Peyer's patch (tissue), 4 donors: ENCODE results near the gene SORL1.

ENCODE experiments used
- POLR2A ChIP-seq, 2 donors: fragments of 450-650 bp; IDR thresholded peaks; one replicate each; pipeline ENCODE4 v1.5.1; 2017; ENCODE audit warnings: antibody characterized with exemption in 2 of 2, mild to moderate bottlenecking in 2 of 2, moderate library complexity in 2 of 2
- TF ChIP-seq, protein P1 (sequence below), 6 experiments: fragments of 450-650 bp in 4 of 6; fragments of 200-600 bp in 2 of 6; sonication (generic) in 1 of 6; IDR thresholded peaks; one replicate each; pipeline ENCODE4 v1.5.1; 2017 to 2019; ENCODE audit warnings: antibody characterized with exemption in 6 of 6, mild to moderate bottlenecking in 3 of 6, moderate library complexity in 1 of 6

DNA sequence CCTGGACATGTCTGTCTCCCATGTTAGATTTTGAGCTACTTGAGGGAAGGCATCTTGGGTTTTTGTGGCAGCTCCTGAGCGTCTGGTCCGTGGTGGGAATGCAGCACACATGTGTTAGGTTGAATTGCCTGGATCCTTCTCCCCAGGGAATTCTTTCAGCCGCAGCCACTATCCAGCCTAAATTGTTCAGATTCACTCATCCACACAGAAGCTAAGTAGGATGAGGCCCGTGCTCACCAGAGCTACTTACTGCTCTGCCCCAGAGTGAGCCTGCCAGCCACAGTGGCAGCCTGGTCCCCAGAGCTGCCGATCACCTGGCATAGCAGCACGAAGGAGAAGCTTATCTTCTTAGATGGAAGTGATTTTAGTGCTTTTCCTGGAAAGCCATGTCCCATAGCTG lies 35.1 kb downstream of the SORL1 start:
- TF ChIP-seq, protein P1, sequence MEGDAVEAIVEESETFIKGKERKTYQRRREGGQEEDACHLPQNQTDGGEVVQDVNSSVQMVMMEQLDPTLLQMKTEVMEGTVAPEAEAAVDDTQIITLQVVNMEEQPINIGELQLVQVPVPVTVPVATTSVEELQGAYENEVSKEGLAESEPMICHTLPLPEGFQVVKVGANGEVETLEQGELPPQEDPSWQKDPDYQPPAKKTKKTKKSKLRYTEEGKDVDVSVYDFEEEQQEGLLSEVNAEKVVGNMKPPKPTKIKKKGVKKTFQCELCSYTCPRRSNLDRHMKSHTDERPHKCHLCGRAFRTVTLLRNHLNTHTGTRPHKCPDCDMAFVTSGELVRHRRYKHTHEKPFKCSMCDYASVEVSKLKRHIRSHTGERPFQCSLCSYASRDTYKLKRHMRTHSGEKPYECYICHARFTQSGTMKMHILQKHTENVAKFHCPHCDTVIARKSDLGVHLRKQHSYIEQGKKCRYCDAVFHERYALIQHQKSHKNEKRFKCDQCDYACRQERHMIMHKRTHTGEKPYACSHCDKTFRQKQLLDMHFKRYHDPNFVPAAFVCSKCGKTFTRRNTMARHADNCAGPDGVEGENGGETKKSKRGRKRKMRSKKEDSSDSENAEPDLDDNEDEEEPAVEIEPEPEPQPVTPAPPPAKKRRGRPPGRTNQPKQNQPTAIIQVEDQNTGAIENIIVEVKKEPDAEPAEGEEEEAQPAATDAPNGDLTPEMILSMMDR (IDR thresholded peaks at IDR 0.05) = no peak
- no peak for TF ChIP-seq POLR2A (IDR thresholded peaks at IDR 0.05)
